C4-2B (cell line): Measurements from ENCODE around the gene C10orf90.

Experiments used
- H3K27ac ChIP-seq: fragments of 450-650 bp; 2 replicates; pipeline ENCODE4 v1.5.1; 2017
- ZFX ChIP-seq: fragments of 450-650 bp; IDR thresholded peaks from 2 replicates; pipeline ENCODE4 v1.6.1; 2017
- TF ChIP-seq, protein P1 (sequence below): fragments of 450-650 bp; conservative IDR thresholded peaks from 2 replicates; pipeline ENCODE4 v1.5.1; 2017; ENCODE audit warnings: mild to moderate bottlenecking

The C10orf90 gene

GRCh38 chr10:126463286-126463685 is 207.2 kb downstream of the C10orf90 start:
- H3K27ac ChIP-seq, result no peak overlapping the region
- TF ChIP-seq, protein P1, sequence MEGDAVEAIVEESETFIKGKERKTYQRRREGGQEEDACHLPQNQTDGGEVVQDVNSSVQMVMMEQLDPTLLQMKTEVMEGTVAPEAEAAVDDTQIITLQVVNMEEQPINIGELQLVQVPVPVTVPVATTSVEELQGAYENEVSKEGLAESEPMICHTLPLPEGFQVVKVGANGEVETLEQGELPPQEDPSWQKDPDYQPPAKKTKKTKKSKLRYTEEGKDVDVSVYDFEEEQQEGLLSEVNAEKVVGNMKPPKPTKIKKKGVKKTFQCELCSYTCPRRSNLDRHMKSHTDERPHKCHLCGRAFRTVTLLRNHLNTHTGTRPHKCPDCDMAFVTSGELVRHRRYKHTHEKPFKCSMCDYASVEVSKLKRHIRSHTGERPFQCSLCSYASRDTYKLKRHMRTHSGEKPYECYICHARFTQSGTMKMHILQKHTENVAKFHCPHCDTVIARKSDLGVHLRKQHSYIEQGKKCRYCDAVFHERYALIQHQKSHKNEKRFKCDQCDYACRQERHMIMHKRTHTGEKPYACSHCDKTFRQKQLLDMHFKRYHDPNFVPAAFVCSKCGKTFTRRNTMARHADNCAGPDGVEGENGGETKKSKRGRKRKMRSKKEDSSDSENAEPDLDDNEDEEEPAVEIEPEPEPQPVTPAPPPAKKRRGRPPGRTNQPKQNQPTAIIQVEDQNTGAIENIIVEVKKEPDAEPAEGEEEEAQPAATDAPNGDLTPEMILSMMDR, result no peak
- TF ChIP-seq ZFX, result no peak

DNA sequence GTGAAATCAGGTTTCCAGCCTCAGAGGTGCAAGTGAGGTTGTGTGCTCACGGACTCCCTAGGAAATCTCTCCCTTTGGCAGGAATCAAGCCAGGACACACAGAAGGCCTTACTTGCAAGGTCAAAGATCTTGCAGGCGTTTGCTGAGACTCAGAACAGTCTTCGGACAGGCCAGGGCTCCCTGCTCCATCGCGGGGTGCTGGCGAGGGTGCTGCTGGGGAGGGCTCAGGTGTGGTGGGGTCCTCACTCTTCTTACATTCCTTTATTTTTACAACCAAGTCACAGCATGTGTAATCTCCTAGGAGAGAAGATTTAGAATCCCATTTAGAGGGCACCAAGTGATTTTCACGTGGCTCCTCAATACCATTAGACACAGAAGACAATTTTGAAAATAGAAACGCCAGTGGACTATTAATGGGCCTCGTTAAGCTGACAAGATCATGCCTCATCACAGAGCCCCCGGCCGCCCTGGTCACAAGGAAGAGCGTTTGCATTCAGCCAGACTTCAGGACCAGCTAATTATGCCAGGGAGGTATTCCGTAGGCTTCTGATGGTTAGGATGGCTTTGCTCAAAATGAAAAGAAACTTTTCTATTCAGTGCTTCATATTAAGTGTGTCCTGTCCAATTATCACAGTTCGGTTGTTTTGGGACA is 209.1 kb downstream of the C10orf90 start:
- TF ChIP-seq ZFX, result no peak
- TF ChIP-seq, protein P1, result no peak
- H3K27ac ChIP-seq, result no peak overlapping the region

- TF ChIP-seq, protein P1, result no peak
- TF ChIP-seq ZFX, result no peak
- no peak overlapping the region for H3K27ac ChIP-seq
Observed at GRCh38 chr10:126459878-126460481, 210.5 kb downstream of the C10orf90 start.

DNA sequence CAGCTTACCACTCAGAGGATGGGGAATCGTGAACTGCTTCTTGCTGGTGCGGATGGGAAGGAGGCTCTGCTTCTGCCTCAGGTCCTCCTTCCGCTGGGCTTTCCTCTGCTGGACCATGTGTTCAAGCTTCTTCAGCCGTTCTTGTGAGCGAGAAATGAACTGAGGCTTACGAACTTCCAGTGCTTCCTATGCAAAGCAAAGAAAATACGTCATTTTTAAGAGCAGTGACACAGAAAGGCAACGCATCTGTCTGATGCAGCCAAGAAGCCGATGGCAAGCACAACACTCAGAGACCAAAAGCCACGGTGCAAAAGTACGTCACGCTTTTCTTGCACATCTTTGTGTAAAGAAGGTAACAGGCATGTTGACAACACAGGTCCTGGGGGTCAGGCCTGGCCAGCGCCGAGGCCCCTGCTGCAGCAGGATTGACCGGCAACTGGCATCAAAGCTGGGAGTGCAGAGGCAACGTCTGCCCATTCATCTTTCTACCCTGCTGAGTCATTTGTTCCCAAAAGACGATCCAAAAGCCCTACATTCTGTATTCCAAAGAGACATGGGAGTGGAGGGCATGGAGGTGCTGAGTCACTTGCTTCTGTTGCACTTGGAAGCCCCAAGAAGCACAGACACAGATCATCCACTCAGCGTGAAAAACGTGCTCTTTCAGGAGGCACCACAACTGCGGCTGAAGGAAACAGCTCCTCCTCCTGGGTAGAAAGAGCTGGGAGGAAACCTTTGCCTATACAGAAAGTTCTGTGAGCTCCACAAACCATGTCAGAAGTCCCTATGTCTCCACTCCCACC is 211.3 kb downstream of the C10orf90 start:
- H3K27ac ChIP-seq, result no peak overlapping the region
- TF ChIP-seq, protein P1, result no peak
- TF ChIP-seq ZFX, result no peak

GRCh38 chr10:126458466-126458865 is 212.0 kb downstream of the C10orf90 start:
- no peak overlapping the region for H3K27ac ChIP-seq
- TF ChIP-seq, protein P1, result no peak

DNA sequence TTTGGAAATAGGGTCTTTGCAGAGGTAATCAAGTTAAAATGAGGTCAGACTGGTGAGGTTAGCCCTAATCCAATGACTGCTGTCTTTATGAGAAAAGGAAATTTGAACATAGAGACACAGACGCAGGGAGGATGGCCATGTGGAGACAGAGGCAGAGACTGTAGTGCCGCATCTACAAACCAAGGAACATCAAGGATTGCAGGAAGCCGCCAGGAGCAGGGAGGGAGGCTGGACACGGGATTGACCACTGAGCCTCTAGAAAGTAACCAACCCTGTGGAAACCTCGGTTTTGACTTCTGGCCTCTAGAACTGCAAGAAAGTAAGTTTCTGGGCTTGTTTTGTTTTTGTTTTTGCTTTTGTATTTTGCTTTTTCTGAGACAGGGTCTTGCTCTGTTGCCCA is 213.9 kb downstream of the C10orf90 start:
- no peak overlapping the region for H3K27ac ChIP-seq
- TF ChIP-seq ZFX, result no peak
- TF ChIP-seq, protein P1, result no peak

GRCh38 chr10:126455766-126456405 is 214.6 kb downstream of the C10orf90 start:
- TF ChIP-seq, protein P1, result no peak
- no peak for TF ChIP-seq ZFX
- no peak overlapping the region for H3K27ac ChIP-seq
